ENCODE data around the gene SLC14A1. TPM values are rescaled to one million over a fixed set of nuclear protein-coding genes. Genes with fewer than 3 reads are reported as not detected.

Gene SLC14A1
- total RNA-seq = not detected in 2 replicates
- polyA plus RNA-seq = not detected in 2 replicates

GRCh38 chr18:45723567-45724355, at the start of gene SLC14A1:
TSS of gene SLC14A1 (plus strand) at chr18:45724181. CDS start at chr18:45730321, 6,140 bp downstream.
- Histone ChIP-seq H3K27me3 (peaks cover 15% of the 10 kb centered on the region), H3K36me3 (no peaks in the 10 kb centered on the region), H3K4me1 (ENCODE audit: low read depth) (no peaks in the 10 kb centered on the region), H3K27ac (no peak within 1 kb of the TSS), H3K9me3 (ENCODE audit: low read depth) (no peaks in the 10 kb centered on the region), H3K4me3 (no peak within 1 kb of the TSS)
- no peak for TF ChIP-seq CTCF (IDR thresholded peaks at IDR 0.05; ENCODE audit: low read depth, low read length)
- no peak for DNase-seq (ENCODE audit: low read depth in 1 of 2, low spot score in 1 of 2)

GRCh38 chr18:45677276-45677807, 46.6 kb upstream of the SLC14A1 start:
- Histone ChIP-seq H3K36me3 (no peaks in the 10 kb centered on the region), H3K27ac (no peak overlapping the region), H3K27me3 (no peaks in the 10 kb centered on the region), H3K4me3 (no peak overlapping the region), H3K9me3 (ENCODE audit: low read depth) (no peaks in the 10 kb centered on the region), H3K4me1 (ENCODE audit: low read depth) (no peaks in the 10 kb centered on the region)
- TF ChIP-seq CTCF (IDR thresholded peaks at IDR 0.05; ENCODE audit: low read depth, low read length) = no peak
- no peak for DNase-seq (ENCODE audit: low read depth in 1 of 2, low spot score in 1 of 2)

GRCh38 chr18:45678441-45678840, 45.5 kb upstream of the SLC14A1 start:
- no peak for TF ChIP-seq CTCF (IDR thresholded peaks at IDR 0.05; ENCODE audit: low read depth, low read length)
- no peak for DNase-seq (ENCODE audit: low read depth in 1 of 2, low spot score in 1 of 2)
- Histone ChIP-seq H3K9me3 (ENCODE audit: low read depth) (no peaks in the 10 kb centered on the region), H3K36me3 (no peaks in the 10 kb centered on the region), H3K27ac (no peak overlapping the region), H3K27me3 (no peaks in the 10 kb centered on the region), H3K4me3 (no peak overlapping the region), H3K4me1 (ENCODE audit: low read depth) (no peaks in the 10 kb centered on the region)

GRCh38 chr18:45678850-45679249, 45.1 kb upstream of the SLC14A1 start:
- Histone ChIP-seq H3K36me3 (no peaks in the 10 kb centered on the region), H3K27me3 (no peaks in the 10 kb centered on the region), H3K4me3 (no peak overlapping the region), H3K9me3 (ENCODE audit: low read depth) (no peaks in the 10 kb centered on the region), H3K4me1 (ENCODE audit: low read depth) (no peaks in the 10 kb centered on the region), H3K27ac (no peak overlapping the region)
- DNase-seq (ENCODE audit: low read depth in 1 of 2, low spot score in 1 of 2) = no peak
- TF ChIP-seq CTCF (IDR thresholded peaks at IDR 0.05; ENCODE audit: low read depth, low read length) = no peak

GRCh38 chr18:45680066-45680690, 43.8 kb upstream of the SLC14A1 start:
- Histone ChIP-seq H3K4me1 (ENCODE audit: low read depth) (no peaks in the 10 kb centered on the region), H3K4me3 (no peak overlapping the region), H3K36me3 (no peaks in the 10 kb centered on the region), H3K27me3 (no peaks in the 10 kb centered on the region), H3K9me3 (ENCODE audit: low read depth) (no peaks in the 10 kb centered on the region), H3K27ac (no peak overlapping the region)
- DNase-seq (ENCODE audit: low read depth in 1 of 2, low spot score in 1 of 2) = no peak
- TF ChIP-seq CTCF (IDR thresholded peaks at IDR 0.05; ENCODE audit: low read depth, low read length) = no peak

All from cardiac muscle cell (in vitro differentiated cells and primary cell).